Measurements from ENCODE around the gene MICU2. TPM values are rescaled to one million over a fixed set of nuclear protein-coding genes. Genes with fewer than 3 reads are reported as not detected.

The MICU2 gene
- total RNA-seq, 1 experiment from 2014 or later = 24.2 TPM

DNA sequence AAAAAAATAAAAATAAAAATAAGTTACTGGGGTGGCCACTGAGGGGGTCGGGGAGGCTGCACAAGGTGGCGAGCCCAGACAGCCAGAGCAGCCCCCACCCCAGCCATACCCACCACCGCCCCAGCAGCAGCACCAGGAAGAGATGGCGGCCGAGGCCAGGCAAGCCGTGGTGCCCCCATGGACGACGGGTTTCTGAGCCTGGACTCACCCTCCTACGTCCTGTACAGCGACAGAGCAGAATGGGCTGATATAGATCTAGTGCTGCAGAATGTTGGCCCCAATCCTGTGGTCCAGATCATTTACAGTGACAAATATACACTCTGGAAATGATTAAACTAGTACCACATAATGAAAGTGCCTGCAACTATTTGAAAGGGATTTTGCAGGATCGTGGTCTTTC, 73.3 kb downstream of the MICU2 start:
- no peak overlapping the region for H3K27ac ChIP-seq (ENCODE audit: low read length)
- H3K4me3 ChIP-seq (ENCODE audit: low read depth in 2 of 2, low read length in 2 of 2) = no peak overlapping the region
- BruUV-seq (replicated peaks) = no TSS peak
- intact Hi-C loops (cut with micrococcal nuclease; ENCODE audit: unreplicated experiment) (no loop called here), in situ Hi-C loops (cut with HindIII; ENCODE audit: low pct_unique_long_range_greater_than_20kb, low sequenced_read_pairs) (no loop called here)
- DNase-seq (ENCODE audit: low read depth, low spot score) = no peak
- CTCF ChIA-PET = no interaction called here
- H3K4me1 ChIP-seq (ENCODE audit: control insufficient read depth, insufficient read depth, low read length) = no peaks in the 10 kb centered on the region
- H3K9me3 ChIP-seq (ENCODE audit: control insufficient read depth, insufficient read depth, low read depth, low read length) = no peaks in the 10 kb centered on the region
- H3K27me3 ChIP-seq (ENCODE audit: control insufficient read depth, insufficient read depth, low read length) = no peaks in the 10 kb centered on the region
- no peak for ATAC-seq
- H3K36me3 ChIP-seq (ENCODE audit: control insufficient read depth, insufficient read depth, low read length) = no peaks in the 10 kb centered on the region
- TF ChIP-seq CTCF (IDR thresholded peaks at IDR 0.05) (no peak), REST (IDR thresholded peaks at IDR 0.05; ENCODE audit: insufficient read depth in 1 of 2, low read depth in 2 of 2, low read length in 1 of 2) (no peak), POLR2AphosphoS5 (IDR thresholded peaks at IDR 0.05; ENCODE audit: low read depth, low read length) (no peak), TCF7L2 (IDR thresholded peaks at IDR 0.05; ENCODE audit: low read depth, low read length) (no peak), SIN3A (IDR thresholded peaks at IDR 0.05; ENCODE audit: borderline replicate concordance, insufficient read depth, low read depth, low read length) (no peak)
- POLR2A ChIA-PET = no interaction called here

- Histone ChIP-seq H3K27ac (ENCODE audit: low read length) (no peak overlapping the region), H3K27me3 (ENCODE audit: control insufficient read depth, insufficient read depth, low read length) (no peaks in the 10 kb centered on the region), H3K36me3 (ENCODE audit: control insufficient read depth, insufficient read depth, low read length) (no peaks in the 10 kb centered on the region), H3K4me3 (ENCODE audit: low read depth in 2 of 2, low read length in 2 of 2) (no peak overlapping the region), H3K9me3 (ENCODE audit: control insufficient read depth, insufficient read depth, low read depth, low read length) (no peaks in the 10 kb centered on the region), H3K4me1 (ENCODE audit: control insufficient read depth, insufficient read depth, low read length) (no peaks in the 10 kb centered on the region)
- ATAC-seq = no peak
- BruUV-seq (replicated peaks) = no TSS peak
- intact Hi-C loops (cut with micrococcal nuclease; ENCODE audit: unreplicated experiment) (no loop called here), in situ Hi-C loops (cut with HindIII; ENCODE audit: low pct_unique_long_range_greater_than_20kb, low sequenced_read_pairs) (no loop called here)
- POLR2A ChIA-PET = no interaction called here
- CTCF ChIA-PET = no interaction called here
- TF ChIP-seq TCF7L2 (IDR thresholded peaks at IDR 0.05; ENCODE audit: low read depth, low read length) (no peak), SIN3A (IDR thresholded peaks at IDR 0.05; ENCODE audit: borderline replicate concordance, insufficient read depth, low read depth, low read length) (no peak), CTCF (IDR thresholded peaks at IDR 0.05) (no peak), REST (IDR thresholded peaks at IDR 0.05; ENCODE audit: insufficient read depth in 1 of 2, low read depth in 2 of 2, low read length in 1 of 2) (no peak), POLR2AphosphoS5 (IDR thresholded peaks at IDR 0.05; ENCODE audit: low read depth, low read length) (no peak)
- DNase-seq (ENCODE audit: low read depth, low spot score) = no peak
These were observed 74.7 kb downstream of the MICU2 start for GRCh38 chr13:21529146-21529893.
